ENCODE results near the gene PNPLA7.

DNA sequence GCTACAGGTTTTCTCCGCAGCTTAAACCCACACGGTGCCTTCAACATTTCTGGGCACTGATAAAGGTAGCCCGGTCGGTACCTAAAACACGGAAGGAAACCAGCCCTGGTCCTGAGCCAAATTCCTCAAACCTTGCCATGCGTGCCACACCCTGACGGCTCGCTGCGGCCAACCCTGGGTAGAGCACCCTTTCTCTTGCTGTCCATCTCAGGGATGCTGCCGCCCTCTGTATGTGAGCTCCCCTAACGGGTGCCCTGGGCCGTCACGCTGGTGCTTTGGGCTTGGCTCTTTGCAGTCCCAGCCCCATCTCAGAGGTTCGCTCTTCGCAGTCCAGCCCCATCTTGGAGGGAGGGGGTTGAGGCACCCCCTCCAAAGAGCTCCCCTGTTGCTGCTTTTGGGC, 43.9 kb downstream of the PNPLA7 start:
- TF ChIP-seq POLR2A (IDR thresholded peaks at IDR 0.05) (no peak), CTCF (IDR thresholded peaks at IDR 0.05) (no peak)
